WTC11 (cell line): ENCODE data around the gene PPM1B. TPM values are rescaled to one million over a fixed set of nuclear protein-coding genes. Genes with fewer than 3 reads are reported as not detected.
"Not testable (repeated sequence)": the region's sequence is repeated elsewhere in the genome, so short reads cannot be mapped to it uniquely, and the experiment has no call there.

Source experiments
- ATAC-seq: fragments of 200-7000 bp; cut with Tn5 transposase; 2 replicates; pipeline ENCODE4 v1.10.0; 2021; ENCODE audit warnings: mild to moderate bottlenecking, moderate library complexity
- CTCF ChIA-PET: fragments of 300-600 bp; sonication (Branson Sonifier 250); formaldehyde crosslinking; loops from one replicate; lab custom pipeline; 2021; ENCODE audit warnings: antibody characterized with exemption; lab: Charles Lee
- POLR2A ChIA-PET: fragments of 350-600 bp; sonication (Branson Sonifier 250); formaldehyde crosslinking; loops from one replicate; lab custom pipeline; 2021; ENCODE audit warnings: antibody characterized with exemption; lab: Charles Lee
- DNase-seq: peaks from one replicate; pipeline ENCODE4 v3.0.0; 2021; ENCODE audit warnings: low spot score
- H3K27ac Mint-ChIP-seq: 2 replicates; pipeline ENCODE4 v1.8.0; 2021; ENCODE audit warnings: mixed read lengths
- H3K27me3 Mint-ChIP-seq: 2 replicates; pipeline ENCODE4 v1.8.0; 2021; ENCODE audit warnings: low read depth, mild to moderate bottlenecking, moderate library complexity, mixed read lengths
- H3K36me3 Mint-ChIP-seq: 2 replicates; pipeline ENCODE4 v1.8.0; 2021; ENCODE audit warnings: mixed read lengths
- H3K4me1 Mint-ChIP-seq: 2 replicates; pipeline ENCODE4 v1.8.0; 2022; ENCODE audit warnings: mixed read lengths
- H3K4me3 Mint-ChIP-seq: 2 replicates; pipeline ENCODE4 v1.8.0; 2021; ENCODE audit warnings: mild to moderate bottlenecking, moderate library complexity, mixed read lengths
- H3K9me3 Mint-ChIP-seq: 2 replicates; pipeline ENCODE4 v1.8.0; 2021; ENCODE audit warnings: mixed read lengths
- ATF1 ChIP-seq: sonication (generic); formaldehyde crosslinking; IDR thresholded peaks from 2 replicates; pipeline ENCODE4 v1.8.1; 2023; ENCODE audit warnings: mild to moderate bottlenecking, moderate library complexity, missing genetic modification reagents
- EMX1 ChIP-seq: fragments of 250-450 bp; sonication (Bioruptor Pico); IDR thresholded peaks from 2 replicates; pipeline ENCODE4 v1.8.0; 2021; ENCODE audit warnings: mild to moderate bottlenecking
- FOXJ3 ChIP-seq: sonication (generic); formaldehyde crosslinking; IDR thresholded peaks from 2 replicates; pipeline ENCODE4 v1.9.0; 2021; ENCODE audit warnings: missing genetic modification reagents, mild to moderate bottlenecking, borderline replicate concordance
- HMGA2 ChIP-seq: fragments of 250-450 bp; sonication (Bioruptor Pico); IDR thresholded peaks from 2 replicates; pipeline ENCODE4 v1.4.0; 2021; ENCODE audit warnings: mild to moderate bottlenecking, moderate library complexity
- KAT7 ChIP-seq: sonication (generic); formaldehyde crosslinking; IDR thresholded peaks from 2 replicates; pipeline ENCODE4 v1.8.1; 2023; ENCODE audit warnings: missing genetic modification reagents, mild to moderate bottlenecking, borderline replicate concordance
- MXD4 ChIP-seq: fragments of 250-450 bp; sonication (Bioruptor Pico); IDR thresholded peaks from 2 replicates; pipeline ENCODE4 v1.8.0; 2021; ENCODE audit warnings: mild to moderate bottlenecking, moderate library complexity, borderline replicate concordance
- NR3C1 ChIP-seq: sonication (generic); formaldehyde crosslinking; conservative IDR thresholded peaks from 2 replicates; pipeline ENCODE4 v1.8.1; 2023; ENCODE audit warnings: low read depth, mild to moderate bottlenecking, missing genetic modification reagents
- OVOL2 ChIP-seq: fragments of 250-450 bp; sonication (Bioruptor Pico); IDR thresholded peaks from 2 replicates; pipeline ENCODE4 v1.9.0; 2021; ENCODE audit warnings: mild to moderate bottlenecking, borderline replicate concordance
- PRDM15 ChIP-seq: sonication (generic); formaldehyde crosslinking; IDR thresholded peaks from 2 replicates; pipeline ENCODE4 v1.8.0; 2022; ENCODE audit warnings: missing genetic modification reagents
- RELA ChIP-seq: sonication (generic); formaldehyde crosslinking; IDR thresholded peaks from 2 replicates; pipeline ENCODE4 v1.8.1; 2022; ENCODE audit warnings: missing genetic modification reagents, mild to moderate bottlenecking, borderline replicate concordance
- TCF7 ChIP-seq: sonication (generic); formaldehyde crosslinking; IDR thresholded peaks from 2 replicates; pipeline ENCODE4 v1.8.0; 2022; ENCODE audit warnings: mild to moderate bottlenecking, low read depth, missing genetic modification reagents, moderate library complexity
- USF1 ChIP-seq: sonication (generic); formaldehyde crosslinking; IDR thresholded peaks from 2 replicates; pipeline ENCODE4 v1.8.0; 2022; ENCODE audit warnings: mild to moderate bottlenecking, missing genetic modification reagents
- ZNF317 ChIP-seq: sonication (generic); formaldehyde crosslinking; IDR thresholded peaks from 2 replicates; pipeline ENCODE4 v1.8.1; 2023; ENCODE audit warnings: low read depth, mild to moderate bottlenecking, moderate library complexity, missing genetic modification reagents, borderline replicate concordance
- total RNA-seq: library from RNA; stranded (reverse); gene quantifications from 3 replicates; pipeline ENCODE4 v1.2.3, GENCODE V29; 2021

The PPM1B gene
- total RNA-seq, 1 experiment from 2014 or later = 96.4 TPM

GRCh38 chr2:44250376-44250775 is 81.7 kb downstream of the PPM1B start (continued):
- TF ChIP-seq ZNF317 (CRISPR knock-in tag) = no peak
- TF ChIP-seq, all 79 proteins: peak for 0

GRCh38 chr2:44254023-44254422 is 85.3 kb downstream of the PPM1B start:
- peaks cover 8% of the 10 kb centered on the region for H3K36me3 Mint-ChIP-seq
- no peaks in the 10 kb centered on the region; the same call in 1 of the 2 replicates for H3K27me3 Mint-ChIP-seq
- ATAC-seq = no peak
- DNase-seq = no peak
- no peak for TF ChIP-seq USF1 (CRISPR knock-in tag)
- no peak for TF ChIP-seq TCF7
- no peak for TF ChIP-seq EMX1 (CRISPR knock-in tag)
- TF ChIP-seq ATF1 (CRISPR knock-in tag) = no peak
- no peak for TF ChIP-seq HMGA2 (CRISPR knock-in tag)
- no peak for TF ChIP-seq RELA (CRISPR knock-in tag)
- no peak for TF ChIP-seq KAT7 (CRISPR knock-in tag)
- no peak for TF ChIP-seq MXD4 (CRISPR knock-in tag)
- H3K4me3 Mint-ChIP-seq = no peak overlapping the region
- ChIA-PET POLR2A (interaction anchor here (0.7 kb wide), 1 partner anchor 11 kb away, joined by 3 read pairs; no protein-coding TSS in a partner anchor), CTCF (interaction anchor here (0.6 kb wide), 1 partner anchor 816 kb away, joined by 3 read pairs; no protein-coding TSS in a partner anchor)
- no peak overlapping the region for H3K27ac Mint-ChIP-seq
- H3K9me3 Mint-ChIP-seq = peaks cover 22% of the 10 kb centered on the region
- no peaks in the 10 kb centered on the region for H3K4me1 Mint-ChIP-seq

- H3K4me1 Mint-ChIP-seq, H3K27me3 Mint-ChIP-seq, H3K27ac Mint-ChIP-seq, POLR2A ChIA-PET, H3K4me3 Mint-ChIP-seq, ATAC-seq, DNase-seq, H3K36me3 Mint-ChIP-seq: not testable (repeated sequence)
- CTCF ChIA-PET = interaction anchor here (1.0 to 1.4 kb wide), 4 partner anchors 10 to 212 kb away, joined by 3 to 4 read pairs (median 4); no protein-coding TSS in a partner anchor
- peaks cover 22% of the 10 kb centered on the region for H3K9me3 Mint-ChIP-seq
Measured at GRCh38 chr2:44255704-44256103, 87.0 kb downstream of the PPM1B start.

GRCh38 chr2:44257802-44258201 is 89.1 kb downstream of the PPM1B start:
- H3K4me3 Mint-ChIP-seq, ATAC-seq, H3K27ac Mint-ChIP-seq, H3K27me3 Mint-ChIP-seq, POLR2A ChIA-PET, DNase-seq, H3K9me3 Mint-ChIP-seq, H3K36me3 Mint-ChIP-seq, H3K4me1 Mint-ChIP-seq: not testable (repeated sequence)
- CTCF ChIA-PET = interaction anchor here (1.0 kb wide), 1 partner anchor 213 kb away, joined by 3 read pairs; no protein-coding TSS in a partner anchor

GRCh38 chr2:44267269-44267795 is 98.7 kb downstream of the PPM1B start:
- no peak overlapping the region for H3K27ac Mint-ChIP-seq
- CTCF ChIA-PET = interaction anchor here (0.6 to 1.6 kb wide), 5 partner anchors 24 to 695 kb away, joined by 3 to 6 read pairs (median 3); no protein-coding TSS in a partner anchor
- ATAC-seq (no peak; the same call in 1 of the 2 replicates), DNase-seq (no peak)
- H3K27me3 Mint-ChIP-seq = no peaks in the 10 kb centered on the region
- no peaks in the 10 kb centered on the region for H3K36me3 Mint-ChIP-seq
- H3K9me3 Mint-ChIP-seq = peaks cover 5% of the 10 kb centered on the region; the same call in 1 of the 2 replicates
- no peak for TF ChIP-seq OVOL2 (CRISPR knock-in tag)
- TF ChIP-seq FOXJ3 (CRISPR knock-in tag) = no peak
- TF ChIP-seq NR3C1 (CRISPR knock-in tag) = no peak
- TF ChIP-seq PRDM15 = no peak
- TF ChIP-seq MXD4 (CRISPR knock-in tag) = no peak
- TF ChIP-seq, all 79 proteins: peak for 0
- H3K4me3 Mint-ChIP-seq = no peak overlapping the region
- H3K4me1 Mint-ChIP-seq = peaks cover 10% of the 10 kb centered on the region; the same call in 1 of the 2 replicates
- POLR2A ChIA-PET = interaction anchor here (0.6 kb wide), 1 partner anchor 404 kb away, joined by 3 read pairs; no protein-coding TSS in a partner anchor
